Measurements from ENCODE around the gene HSPB9. TPM values are rescaled to one million over a fixed set of nuclear protein-coding genes. Genes with fewer than 3 reads are reported as not detected.

Gene HSPB9
- total RNA-seq (under 1 TPM in 1 of 2 donors, not detected in 1; 0.20 TPM), polyA plus RNA-seq (under 1 TPM; 0.03 to 0.18 TPM)
- long read RNA-seq, donor 1: 0 reads
- long read RNA-seq, donor 2: 0 reads
- long read RNA-seq, donor 3: 0 reads
- long read RNA-seq, donor 4: 0 reads
- long read RNA-seq, donor 5, partial matches to known transcripts: 0 of 1 reads
- long read RNA-seq, donor 5, other reads (novel, unspliced or antisense): 0 of 1 reads

DNA sequence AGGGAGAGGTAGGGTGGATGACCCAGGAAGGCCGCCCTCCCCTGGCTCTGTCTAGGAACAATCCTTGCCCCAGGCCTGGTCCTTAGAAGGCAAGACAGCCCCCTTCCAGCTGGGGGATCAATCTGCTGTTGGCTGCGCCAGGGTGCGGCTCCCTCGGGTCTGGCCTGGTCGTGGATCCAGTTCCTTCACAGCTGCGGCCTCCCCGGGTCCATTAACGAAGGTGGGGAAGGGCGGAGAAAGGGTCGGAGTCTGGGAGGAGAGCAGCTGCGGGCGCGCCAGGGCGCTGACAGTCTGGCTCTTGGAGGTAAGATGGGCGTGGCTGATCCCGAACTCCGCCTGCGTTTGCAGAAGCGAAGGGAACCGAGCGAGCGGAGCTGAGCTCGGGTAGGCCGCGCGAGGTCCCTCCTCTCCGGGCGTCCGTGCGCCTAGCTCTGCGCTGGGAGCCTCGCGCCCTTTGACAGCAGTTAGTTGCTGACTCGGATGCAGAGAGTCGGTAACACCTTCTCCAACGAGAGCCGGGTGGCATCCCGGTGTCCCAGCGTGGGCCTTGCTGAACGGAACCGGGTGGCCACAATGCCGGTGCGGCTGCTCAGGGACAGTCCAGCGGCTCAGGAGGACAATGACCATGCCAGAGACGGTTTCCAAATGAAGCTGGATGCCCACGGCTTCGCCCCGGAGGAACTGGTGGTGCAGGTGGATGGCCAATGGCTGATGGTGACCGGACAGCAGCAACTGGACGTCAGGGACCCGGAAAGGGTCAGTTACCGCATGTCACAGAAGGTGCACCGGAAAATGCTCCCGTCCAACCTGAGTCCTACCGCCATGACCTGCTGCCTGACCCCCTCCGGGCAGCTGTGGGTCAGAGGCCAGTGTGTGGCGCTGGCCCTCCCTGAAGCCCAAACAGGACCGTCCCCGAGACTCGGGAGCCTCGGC is at the start of gene HSPB9:
Gene HSPB9, plus strand, starts transcription at position 434 of the 933 bp plus-strand sequence. Its CDS starts 47 bp downstream, at position 481.
- no peak within 1 kb of the TSS for H3K9ac ChIP-seq (ENCODE audit: insufficient read depth in 1 of 2, low read length in 2 of 2)

DNA sequence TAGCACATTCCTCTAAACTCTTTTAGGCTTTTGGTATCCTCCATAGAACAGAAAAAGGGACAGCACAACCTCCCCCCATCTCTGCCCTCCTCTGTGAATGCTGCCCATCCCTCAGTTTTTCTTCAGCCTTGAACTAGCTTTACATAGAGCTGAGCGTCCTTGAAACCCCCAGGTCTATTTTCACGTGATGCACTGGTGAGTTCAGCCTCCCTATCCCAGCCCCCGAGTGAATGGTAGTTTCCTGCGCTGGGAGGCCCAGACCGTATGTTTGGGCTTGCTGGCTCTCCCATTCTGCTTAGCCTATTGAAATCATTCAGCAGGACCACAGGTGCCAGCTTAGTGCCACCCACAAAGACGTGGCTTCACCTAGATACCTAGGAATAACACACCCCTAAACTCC is 46.8 kb upstream of the HSPB9 start:
- no peak overlapping the region for H3K9ac ChIP-seq (ENCODE audit: insufficient read depth in 1 of 2, low read length in 2 of 2)
- no peak for DNase-seq
- WGBS, 2 donors: 83 to 88% methylated on average over 6 of the region's 6 CpGs
- H3K27ac ChIP-seq (ENCODE audit: low read depth in 1 of 2, low read length in 1 of 2): no peak overlapping the region
- H3K36me3 ChIP-seq (ENCODE audit: control insufficient read depth in 4 of 4, insufficient read depth in 4 of 4, low read length in 4 of 4): no peaks in the 10 kb centered on the region
- ATAC-seq (ENCODE audit: insufficient read depth, low FRiP score): no peak
- H3K27me3 ChIP-seq (ENCODE audit: control insufficient read depth in 3 of 3, insufficient read depth in 3 of 3, low read length in 2 of 3): peaks cover 0 to 15% (median 9%) of the 10 kb centered on the region in 3 donors
- TF ChIP-seq, protein P1, sequence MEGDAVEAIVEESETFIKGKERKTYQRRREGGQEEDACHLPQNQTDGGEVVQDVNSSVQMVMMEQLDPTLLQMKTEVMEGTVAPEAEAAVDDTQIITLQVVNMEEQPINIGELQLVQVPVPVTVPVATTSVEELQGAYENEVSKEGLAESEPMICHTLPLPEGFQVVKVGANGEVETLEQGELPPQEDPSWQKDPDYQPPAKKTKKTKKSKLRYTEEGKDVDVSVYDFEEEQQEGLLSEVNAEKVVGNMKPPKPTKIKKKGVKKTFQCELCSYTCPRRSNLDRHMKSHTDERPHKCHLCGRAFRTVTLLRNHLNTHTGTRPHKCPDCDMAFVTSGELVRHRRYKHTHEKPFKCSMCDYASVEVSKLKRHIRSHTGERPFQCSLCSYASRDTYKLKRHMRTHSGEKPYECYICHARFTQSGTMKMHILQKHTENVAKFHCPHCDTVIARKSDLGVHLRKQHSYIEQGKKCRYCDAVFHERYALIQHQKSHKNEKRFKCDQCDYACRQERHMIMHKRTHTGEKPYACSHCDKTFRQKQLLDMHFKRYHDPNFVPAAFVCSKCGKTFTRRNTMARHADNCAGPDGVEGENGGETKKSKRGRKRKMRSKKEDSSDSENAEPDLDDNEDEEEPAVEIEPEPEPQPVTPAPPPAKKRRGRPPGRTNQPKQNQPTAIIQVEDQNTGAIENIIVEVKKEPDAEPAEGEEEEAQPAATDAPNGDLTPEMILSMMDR (IDR thresholded peaks at IDR 0.05; ENCODE audit: control extremely low read depth, extremely low read depth): no peak
- no peaks in the 10 kb centered on the region for H3K9me3 ChIP-seq (ENCODE audit: control insufficient read depth in 4 of 4, insufficient read depth in 3 of 4, low read length in 3 of 4)
- H3K4me3 ChIP-seq: no peak overlapping the region
- H3K4me1 ChIP-seq (ENCODE audit: control insufficient read depth in 5 of 5, insufficient read depth in 5 of 5, low read length in 5 of 5): peaks cover 0 to 4% (median 0%) of the 10 kb centered on the region in 5 donors

More for the DNA sequence above, at the start of gene HSPB9:
- no peaks in the 10 kb centered on the region for H3K27me3 ChIP-seq (ENCODE audit: control insufficient read depth in 3 of 3, insufficient read depth in 3 of 3, low read length in 2 of 3)
- H3K9me3 ChIP-seq (ENCODE audit: control insufficient read depth in 4 of 4, insufficient read depth in 3 of 4, low read length in 3 of 4): no peaks in the 10 kb centered on the region
- H3K36me3 ChIP-seq (ENCODE audit: control insufficient read depth in 4 of 4, insufficient read depth in 4 of 4, low read length in 4 of 4): peaks cover 7 to 25% (median 15%) of the 10 kb centered on the region in 4 donors
- TF ChIP-seq, protein P1 (IDR thresholded peaks at IDR 0.05; ENCODE audit: control extremely low read depth, extremely low read depth): no peak
- 80 to 85% methylated on average over 61 of the region's 61 CpGs for WGBS, 2 donors
- H3K4me1 ChIP-seq (ENCODE audit: control insufficient read depth in 5 of 5, insufficient read depth in 5 of 5, low read length in 5 of 5): peaks cover 0 to 11% (median 5%) of the 10 kb centered on the region in 5 donors
- no peak within 1 kb of the TSS for H3K4me3 ChIP-seq
- DNase-seq (peak in 2 of 3 donors; percentile 42 to 49), ATAC-seq (ENCODE audit: insufficient read depth, low FRiP score) (no peak)
- H3K27ac ChIP-seq (ENCODE audit: low read depth in 1 of 2, low read length in 1 of 2): no peak within 1 kb of the TSS

- no peak for ATAC-seq (ENCODE audit: insufficient read depth, low FRiP score)
- Histone ChIP-seq H3K4me3 (no peak overlapping the region), H3K27me3 (ENCODE audit: control insufficient read depth in 3 of 3, insufficient read depth in 3 of 3, low read length in 2 of 3) (peaks cover 0 to 11% (median 8%) of the 10 kb centered on the region in 3 donors), H3K4me1 (ENCODE audit: control insufficient read depth in 5 of 5, insufficient read depth in 5 of 5, low read length in 5 of 5) (peaks cover 0 to 3% (median 0%) of the 10 kb centered on the region in 5 donors), H3K27ac (ENCODE audit: low read depth in 1 of 2, low read length in 1 of 2) (no peak overlapping the region), H3K9ac (ENCODE audit: insufficient read depth in 1 of 2, low read length in 2 of 2) (no peak overlapping the region), H3K36me3 (ENCODE audit: control insufficient read depth in 4 of 4, insufficient read depth in 4 of 4, low read length in 4 of 4) (no peaks in the 10 kb centered on the region), H3K9me3 (ENCODE audit: control insufficient read depth in 4 of 4, insufficient read depth in 3 of 4, low read length in 3 of 4) (no peaks in the 10 kb centered on the region)
- TF ChIP-seq, protein P1 (IDR thresholded peaks at IDR 0.05; ENCODE audit: control extremely low read depth, extremely low read depth): no peak
- 83 to 89% methylated on average over 4 of the region's 4 CpGs for WGBS, 2 donors
- DNase-seq: no peak
Measured at GRCh38 chr17:42076797-42077559, 45.6 kb upstream of the HSPB9 start.

All from lung (tissue), 16 donors.